ENCODE data around the gene SPDYE2.
"Not testable (repeated sequence)": the region's sequence is repeated elsewhere in the genome, so short reads cannot be mapped to it uniquely, and the experiment has no call there.

Gene SPDYE2

GRCh38 chr7:102604431-102605145 lies 53.6 kb downstream of the SPDYE2 start:
- not testable (repeated sequence) for DNase-seq

- not testable (repeated sequence) for DNase-seq
These were observed 55.8 kb downstream of the SPDYE2 start for GRCh38 chr7:102606848-102607247.

GRCh38 chr7:102609734-102610133 lies 58.7 kb downstream of the SPDYE2 start:
- not testable (repeated sequence) for DNase-seq

GRCh38 chr7:102610441-102610840 lies 59.4 kb downstream of the SPDYE2 start:
- DNase-seq, result not testable (repeated sequence)

GRCh38 chr7:102611013-102611674 lies 60.1 kb downstream of the SPDYE2 start:
- not testable (repeated sequence) for DNase-seq

- peak in 1 of 5 experiments; percentile 0 for DNase-seq
These were observed 60.8 kb downstream of the SPDYE2 start for GRCh38 chr7:102611675-102612325.
